RWPE2 (cell line): ENCODE measurements around the gene ANO7.

Experiments
- ATAC-seq: fragments of 200-7000 bp; cut with Tn5 transposase; 3 replicates; pipeline ENCODE4 v1.9.1; 2021; ENCODE audit warnings: low read depth
- DNase-seq: peaks from one replicate; pipeline ENCODE4 v3.0.0-alpha.2; 2020; ENCODE audit warnings: low spot score
- H3K27ac ChIP-seq: fragments of 450-650 bp; 2 replicates; pipeline ENCODE4 v1.5.1; 2017; ENCODE audit warnings: mild to moderate bottlenecking; ENCODE audit not compliant: poor library complexity, severe bottlenecking
- H3K27me3 ChIP-seq: fragments of 250-450 bp; sonication (Bioruptor Pico); 2 replicates; pipeline ENCODE4 v1.5.1; 2021; ENCODE audit warnings: mild to moderate bottlenecking, moderate library complexity; ENCODE audit not compliant: insufficient read depth, poor library complexity, severe bottlenecking
- H3K36me3 ChIP-seq: fragments of 250-450 bp; sonication (Bioruptor Pico); 2 replicates; pipeline ENCODE4 v1.5.1; 2020; ENCODE audit warnings: low read depth, mild to moderate bottlenecking, moderate library complexity
- H3K4me1 ChIP-seq: fragments of 250-450 bp; sonication (Bioruptor Pico); 2 replicates; pipeline ENCODE4 v1.5.1; 2021; ENCODE audit warnings: mild to moderate bottlenecking, moderate library complexity; ENCODE audit not compliant: insufficient read depth, poor library complexity, severe bottlenecking
- H3K4me3 ChIP-seq: fragments of 250-450 bp; sonication (Bioruptor Pico); 2 replicates; pipeline ENCODE4 v1.5.1; 2021; ENCODE audit warnings: mild to moderate bottlenecking, moderate library complexity; ENCODE audit not compliant: severe bottlenecking
- H3K9me3 ChIP-seq: fragments of 250-450 bp; sonication (Bioruptor Pico); 2 replicates; pipeline ENCODE4 v1.5.1; 2021; ENCODE audit warnings: mild to moderate bottlenecking, moderate library complexity; ENCODE audit not compliant: severe bottlenecking
- TF ChIP-seq, protein P1 (sequence below): fragments of 450-650 bp; IDR thresholded peaks from one replicate; pipeline ENCODE4 v1.5.1; 2017; ENCODE audit warnings: mild to moderate bottlenecking, moderate library complexity; ENCODE audit not compliant: poor library complexity, severe bottlenecking

Gene ANO7

GRCh38 chr2:241160318-241160717 lies 28.2 kb upstream of the ANO7 start:
- H3K27ac ChIP-seq = no peak overlapping the region
- H3K27me3 ChIP-seq = no peaks in the 10 kb centered on the region
- DNase-seq = no peak
- H3K36me3 ChIP-seq = peaks cover 34% of the 10 kb centered on the region
- TF ChIP-seq, protein P1, sequence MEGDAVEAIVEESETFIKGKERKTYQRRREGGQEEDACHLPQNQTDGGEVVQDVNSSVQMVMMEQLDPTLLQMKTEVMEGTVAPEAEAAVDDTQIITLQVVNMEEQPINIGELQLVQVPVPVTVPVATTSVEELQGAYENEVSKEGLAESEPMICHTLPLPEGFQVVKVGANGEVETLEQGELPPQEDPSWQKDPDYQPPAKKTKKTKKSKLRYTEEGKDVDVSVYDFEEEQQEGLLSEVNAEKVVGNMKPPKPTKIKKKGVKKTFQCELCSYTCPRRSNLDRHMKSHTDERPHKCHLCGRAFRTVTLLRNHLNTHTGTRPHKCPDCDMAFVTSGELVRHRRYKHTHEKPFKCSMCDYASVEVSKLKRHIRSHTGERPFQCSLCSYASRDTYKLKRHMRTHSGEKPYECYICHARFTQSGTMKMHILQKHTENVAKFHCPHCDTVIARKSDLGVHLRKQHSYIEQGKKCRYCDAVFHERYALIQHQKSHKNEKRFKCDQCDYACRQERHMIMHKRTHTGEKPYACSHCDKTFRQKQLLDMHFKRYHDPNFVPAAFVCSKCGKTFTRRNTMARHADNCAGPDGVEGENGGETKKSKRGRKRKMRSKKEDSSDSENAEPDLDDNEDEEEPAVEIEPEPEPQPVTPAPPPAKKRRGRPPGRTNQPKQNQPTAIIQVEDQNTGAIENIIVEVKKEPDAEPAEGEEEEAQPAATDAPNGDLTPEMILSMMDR = no peak
- no peaks in the 10 kb centered on the region for H3K4me1 ChIP-seq
- no peaks in the 10 kb centered on the region for H3K9me3 ChIP-seq
- no peak for ATAC-seq
- no peak overlapping the region for H3K4me3 ChIP-seq

GRCh38 chr2:241161646-241162281 lies 26.7 kb upstream of the ANO7 start:
- TF ChIP-seq, protein P1 = no peak
- Histone ChIP-seq H3K36me3 (peaks cover 40% of the 10 kb centered on the region), H3K9me3 (no peaks in the 10 kb centered on the region), H3K27me3 (no peaks in the 10 kb centered on the region), H3K4me1 (no peaks in the 10 kb centered on the region), H3K27ac (no peak overlapping the region), H3K4me3 (no peak overlapping the region)
- no peak for DNase-seq
- ATAC-seq = no peak

DNA sequence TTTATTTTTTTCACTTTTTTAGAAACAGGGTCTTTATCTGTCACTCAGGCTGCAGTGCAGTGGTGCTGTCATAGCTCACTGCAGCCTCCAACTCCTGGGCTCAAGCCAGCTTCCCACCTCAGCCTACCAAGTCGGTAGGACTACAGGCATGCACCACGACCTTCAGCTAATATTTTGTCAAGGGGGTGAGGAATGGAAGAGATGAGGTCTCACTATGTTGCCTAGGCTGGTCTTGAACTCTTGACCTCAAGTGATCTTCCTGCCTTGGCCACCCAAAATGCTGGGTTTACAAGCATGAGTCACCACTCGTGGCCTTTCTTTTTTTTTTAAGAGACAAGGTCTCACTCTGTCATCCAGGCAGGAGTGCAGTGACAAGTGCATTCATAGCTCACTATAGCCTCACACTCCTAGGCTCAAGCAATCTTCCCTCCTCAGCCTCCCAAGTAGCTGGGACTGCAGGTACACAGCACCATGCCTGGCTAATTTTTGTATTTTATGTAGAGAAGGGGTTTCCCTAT lies 24.8 kb upstream of the ANO7 start:
- Histone ChIP-seq H3K4me3 (no peak overlapping the region), H3K4me1 (no peaks in the 10 kb centered on the region), H3K9me3 (no peaks in the 10 kb centered on the region), H3K27ac (no peak overlapping the region), H3K27me3 (no peaks in the 10 kb centered on the region), H3K36me3 (peaks cover 33% of the 10 kb centered on the region)
- DNase-seq (no peak), ATAC-seq (no peak)
- TF ChIP-seq, protein P1 = no peak

GRCh38 chr2:241168366-241168765 lies 20.1 kb upstream of the ANO7 start:
- Histone ChIP-seq H3K36me3 (peaks cover 45% of the 10 kb centered on the region), H3K27ac (no peak overlapping the region), H3K4me1 (no peaks in the 10 kb centered on the region), H3K9me3 (peaks cover 2% of the 10 kb centered on the region), H3K4me3 (no peak overlapping the region), H3K27me3 (no peaks in the 10 kb centered on the region)
- no peak for ATAC-seq
- TF ChIP-seq, protein P1 = no peak
- DNase-seq = no peak

DNA sequence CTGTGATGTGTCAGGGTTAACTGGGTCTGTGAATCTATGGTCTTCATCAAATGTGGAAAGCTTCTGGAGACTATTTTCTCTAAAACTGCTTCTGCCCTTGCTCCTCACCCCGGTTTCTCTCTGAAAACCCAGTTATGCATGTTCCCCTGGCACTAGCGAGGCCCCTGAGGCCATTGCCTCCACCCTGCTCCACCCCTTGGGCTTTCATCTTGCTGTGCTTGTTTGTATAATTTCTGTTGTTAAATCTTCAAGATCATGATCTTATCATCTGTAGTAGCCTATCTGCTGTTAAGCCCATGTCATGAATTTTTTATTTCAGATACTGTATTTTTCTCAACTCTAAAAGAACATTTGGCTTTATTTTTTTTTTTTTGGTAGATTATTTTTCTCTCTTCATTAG lies 14.9 kb upstream of the ANO7 start:
- DNase-seq = no peak
- H3K9me3 ChIP-seq = peaks cover 2% of the 10 kb centered on the region
- TF ChIP-seq, protein P1 = no peak
- H3K27ac ChIP-seq = no peak overlapping the region
- ATAC-seq = no peak
- H3K27me3 ChIP-seq = no peaks in the 10 kb centered on the region
- H3K36me3 ChIP-seq = peaks cover 23% of the 10 kb centered on the region
- H3K4me3 ChIP-seq = no peak overlapping the region
- no peaks in the 10 kb centered on the region for H3K4me1 ChIP-seq
